Measurements from ENCODE around the gene DIAPH2.

DNA sequence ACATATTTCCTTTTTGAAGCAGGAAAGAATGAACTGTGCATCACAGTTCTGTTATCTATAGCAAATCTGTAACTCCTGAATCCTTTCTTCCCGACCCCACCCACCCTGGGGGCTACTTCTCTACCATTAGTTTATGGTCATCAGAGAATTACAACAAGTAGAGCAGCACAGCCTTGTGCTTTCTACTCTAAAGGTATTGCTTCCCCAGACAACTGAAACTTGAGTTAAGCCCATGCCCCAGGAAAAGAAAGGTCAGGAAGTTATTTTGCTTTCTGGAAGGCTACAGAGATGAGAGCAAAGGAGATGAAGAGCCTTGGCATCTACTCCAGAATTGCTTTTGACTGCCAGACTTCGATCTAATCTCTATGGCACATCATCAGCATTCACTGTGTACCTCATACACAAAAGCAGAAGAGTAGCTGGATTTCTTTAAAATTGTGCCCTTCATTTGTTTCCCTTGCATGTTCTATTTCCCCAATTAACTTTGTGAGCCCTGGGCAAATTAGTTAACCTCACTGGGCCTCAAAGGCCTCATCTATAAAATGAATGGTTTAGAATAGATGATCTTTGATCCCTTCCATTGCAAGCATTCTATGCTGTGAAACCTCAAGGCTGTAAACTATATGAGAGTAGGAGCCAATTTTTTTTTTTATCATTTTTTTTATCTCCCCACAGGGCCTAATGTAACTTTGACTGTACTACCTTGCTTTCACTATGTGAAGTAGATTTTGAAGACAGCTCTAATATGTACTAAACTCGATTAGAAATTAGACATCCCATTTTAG, 794.7 kb downstream of the DIAPH2 start:
- TF ChIP-seq ZNF114 (CRISPR knock-in tag; IDR thresholded peaks at IDR 0.05): no peak
- TF ChIP-seq, protein P1, sequence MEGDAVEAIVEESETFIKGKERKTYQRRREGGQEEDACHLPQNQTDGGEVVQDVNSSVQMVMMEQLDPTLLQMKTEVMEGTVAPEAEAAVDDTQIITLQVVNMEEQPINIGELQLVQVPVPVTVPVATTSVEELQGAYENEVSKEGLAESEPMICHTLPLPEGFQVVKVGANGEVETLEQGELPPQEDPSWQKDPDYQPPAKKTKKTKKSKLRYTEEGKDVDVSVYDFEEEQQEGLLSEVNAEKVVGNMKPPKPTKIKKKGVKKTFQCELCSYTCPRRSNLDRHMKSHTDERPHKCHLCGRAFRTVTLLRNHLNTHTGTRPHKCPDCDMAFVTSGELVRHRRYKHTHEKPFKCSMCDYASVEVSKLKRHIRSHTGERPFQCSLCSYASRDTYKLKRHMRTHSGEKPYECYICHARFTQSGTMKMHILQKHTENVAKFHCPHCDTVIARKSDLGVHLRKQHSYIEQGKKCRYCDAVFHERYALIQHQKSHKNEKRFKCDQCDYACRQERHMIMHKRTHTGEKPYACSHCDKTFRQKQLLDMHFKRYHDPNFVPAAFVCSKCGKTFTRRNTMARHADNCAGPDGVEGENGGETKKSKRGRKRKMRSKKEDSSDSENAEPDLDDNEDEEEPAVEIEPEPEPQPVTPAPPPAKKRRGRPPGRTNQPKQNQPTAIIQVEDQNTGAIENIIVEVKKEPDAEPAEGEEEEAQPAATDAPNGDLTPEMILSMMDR (conservative IDR thresholded peaks at IDR 0.05; ENCODE audit: low read depth in 2 of 2): no peak
- TF ChIP-seq POLR2AphosphoS5 (IDR thresholded peaks at IDR 0.05; ENCODE audit: low read depth): no peak
- TF ChIP-seq ZNF331 (CRISPR knock-in tag; IDR thresholded peaks at IDR 0.05; ENCODE audit: low read depth): no peak
- no peak for TF ChIP-seq EZH2 (IDR thresholded peaks at IDR 0.05; ENCODE audit: low read depth, unreplicated experiment)
- TF ChIP-seq NANOG (IDR thresholded peaks at IDR 0.05; ENCODE audit: borderline replicate concordance): no peak

Data from GM23338 (cell line).